Activated CD8-positive, alpha-beta memory T cell treated with anti-CD3 and anti-CD28 coated beads for 1 hour (primary cell): Measurements from ENCODE around the gene PACRG.

ENCODE experiments used
- DNase-seq, 2 donors: peaks; one replicate each; pipeline ENCODE4 v3.0.0-alpha.2; 2020; ENCODE audit warnings: low read depth in 1 of 2; ENCODE audit errors: extremely low read depth in 1 of 2

PACRG gene

GRCh38 chr6:163127587-163127986, 399.8 kb downstream of the PACRG start:
- no peak for DNase-seq

GRCh38 chr6:163128324-163128723, 400.6 kb downstream of the PACRG start:
- no peak for DNase-seq

GRCh38 chr6:163132050-163132750, 404.4 kb downstream of the PACRG start:
- no peak for DNase-seq

- no peak for DNase-seq
Measured at GRCh38 chr6:163133017-163133416, 405.2 kb downstream of the PACRG start.

- no peak for DNase-seq
Measured at GRCh38 chr6:163133691-163134090, 405.9 kb downstream of the PACRG start.

- DNase-seq: no peak
Measured at GRCh38 chr6:163136681-163137397, 409.1 kb downstream of the PACRG start.

- DNase-seq: no peak
Measured at GRCh38 chr6:163137398-163137881, 409.7 kb downstream of the PACRG start.

GRCh38 chr6:163146036-163146435, 418.3 kb downstream of the PACRG start:
- DNase-seq: no peak

- DNase-seq: no peak
Measured at GRCh38 chr6:163147994-163148393, 420.2 kb downstream of the PACRG start.

- no peak for DNase-seq
Measured at GRCh38 chr6:163148451-163149278, 420.9 kb downstream of the PACRG start.

- no peak for DNase-seq
Measured at GRCh38 chr6:163149279-163149848, 421.6 kb downstream of the PACRG start.

- no peak for DNase-seq
Measured at GRCh38 chr6:163151212-163151611, 423.4 kb downstream of the PACRG start.

GRCh38 chr6:163152701-163153100, 424.9 kb downstream of the PACRG start:
- no peak for DNase-seq

- DNase-seq: no peak
Measured at GRCh38 chr6:163159110-163159509, 431.3 kb downstream of the PACRG start.

GRCh38 chr6:163159689-163160088, 431.9 kb downstream of the PACRG start:
- no peak for DNase-seq

GRCh38 chr6:163162007-163162873, 434.5 kb downstream of the PACRG start:
- no peak for DNase-seq

- DNase-seq: no peak
Measured at GRCh38 chr6:163162874-163163213, 435.1 kb downstream of the PACRG start.

- no peak for DNase-seq
Measured at GRCh38 chr6:163164175-163164900, 436.6 kb downstream of the PACRG start.

GRCh38 chr6:163165155-163165910, 437.6 kb downstream of the PACRG start:
- DNase-seq: no peak
